GM11168 (cell line): ENCODE data around the gene SYNCRIP.
"Not testable (repeated sequence)": the region's sequence is repeated elsewhere in the genome, so short reads cannot be mapped to it uniquely, and the experiment has no call there.

ENCODE experiments used
- in situ Hi-C: fragments of 300-500 bp; cut with MboI; formaldehyde crosslinking; loops from one replicate; pipeline ENCODE4 v1.12.0; 2022; ENCODE audit warnings: low sequenced_read_pairs; ENCODE audit not compliant: unreplicated experiment

The SYNCRIP gene

GRCh38 chr6:85610182-85610895 lies 32.3 kb downstream of the SYNCRIP start:
- in situ Hi-C loops: no loop called here

- in situ Hi-C loops: no loop called here
Observed at GRCh38 chr6:85602100-85602499, 40.6 kb downstream of the SYNCRIP start.

DNA sequence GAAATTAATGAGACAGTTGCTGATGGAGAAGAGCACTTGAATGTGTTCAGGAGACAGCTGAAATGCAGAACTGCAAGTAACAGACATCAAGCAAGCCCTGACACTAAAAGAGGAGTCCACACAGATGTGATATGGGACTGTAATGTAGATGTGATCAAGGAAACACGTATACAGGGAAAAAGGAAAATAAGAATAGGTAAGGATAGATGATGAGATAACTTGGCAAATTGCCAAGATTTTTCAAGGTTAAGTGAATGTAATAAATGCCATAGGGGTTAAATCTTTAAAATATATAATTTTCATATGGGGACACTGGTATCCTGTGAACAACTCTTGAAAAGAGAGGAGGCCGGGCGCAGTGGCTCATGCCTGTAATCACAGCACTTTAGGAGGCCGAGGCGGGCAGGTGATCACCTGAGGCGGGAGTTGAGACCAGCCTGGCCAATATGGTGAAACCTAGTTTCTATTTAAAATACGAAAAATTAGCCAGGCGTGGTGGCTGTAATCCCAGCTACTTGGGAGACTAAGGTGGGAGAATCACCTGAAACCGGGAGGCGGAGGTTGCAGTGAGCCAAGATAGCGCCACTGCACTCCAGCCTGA lies 41.9 kb downstream of the SYNCRIP start:
- in situ Hi-C loops: no loop called here

DNA sequence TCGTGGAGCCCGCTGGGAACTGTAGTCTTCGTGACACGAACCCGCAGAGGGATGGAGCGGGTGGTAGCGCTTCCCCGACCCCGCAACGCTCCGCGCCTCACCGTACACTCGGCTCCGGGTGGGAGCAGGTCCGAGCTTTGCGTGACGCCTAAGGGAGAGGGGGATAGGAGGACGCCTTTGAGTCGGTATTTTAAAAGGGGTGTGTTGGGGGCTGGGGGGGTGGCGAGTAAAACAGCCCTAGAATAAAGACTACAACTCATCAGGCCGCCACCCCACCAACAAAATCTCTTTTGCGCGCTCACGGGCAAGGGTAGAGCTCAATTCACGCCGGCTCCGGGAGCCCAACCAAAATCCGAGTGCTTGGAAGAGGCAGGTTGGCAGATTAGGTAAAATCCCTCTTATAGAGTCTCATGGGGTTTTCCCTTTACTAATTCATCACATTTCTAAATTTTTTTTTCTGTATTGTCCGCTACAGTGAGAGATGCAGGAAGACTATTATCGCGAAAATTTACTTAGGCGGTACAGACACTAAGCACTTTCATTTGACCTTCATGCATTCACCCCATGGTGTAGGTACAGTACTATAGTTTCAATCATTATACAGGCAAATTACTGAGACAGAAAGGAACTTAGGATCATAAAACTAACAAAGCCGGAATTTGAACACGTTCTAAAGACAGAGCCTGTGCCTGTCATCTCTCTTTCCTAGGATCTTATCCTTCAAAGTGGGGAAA lies 48.3 kb downstream of the SYNCRIP start:
- in situ Hi-C loops: no loop called here

DNA sequence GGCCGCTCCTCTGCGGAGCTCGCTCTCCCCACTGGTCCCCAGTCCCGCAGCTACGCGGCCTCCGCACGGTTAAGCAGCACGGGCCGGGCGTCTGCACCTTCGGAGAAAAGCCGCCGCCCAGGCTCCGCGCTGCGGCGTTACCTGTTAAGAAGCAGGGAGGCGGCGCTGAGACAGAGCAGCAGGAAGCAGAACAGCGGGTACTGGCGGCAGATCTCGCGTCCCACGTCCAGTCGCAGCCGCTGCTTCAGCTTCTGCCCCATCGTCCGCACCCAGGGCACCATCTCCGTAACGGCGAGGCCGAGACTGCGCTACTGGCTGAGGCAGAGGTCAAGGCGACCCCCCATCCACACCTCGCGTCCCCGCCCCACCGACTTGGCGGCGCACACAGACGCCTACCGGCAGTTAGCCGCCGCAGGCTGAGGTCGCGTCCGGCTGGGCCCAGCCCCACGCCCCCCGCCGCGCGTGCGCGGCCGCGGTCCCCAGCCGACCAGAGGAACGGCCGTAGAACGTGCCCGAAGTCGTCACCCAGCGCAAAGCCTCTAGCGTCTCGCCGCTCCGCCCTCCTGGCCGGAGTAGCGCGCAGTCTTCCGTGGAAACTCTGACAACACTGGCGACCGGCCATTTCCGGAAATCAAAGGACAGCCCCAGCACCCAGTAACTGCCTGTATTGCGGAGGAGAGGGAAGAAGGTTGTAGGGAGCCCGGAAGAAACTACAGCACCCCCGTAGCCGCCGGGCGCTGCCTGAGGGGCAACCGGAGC lies 49.1 kb downstream of the SYNCRIP start, which contains the start of gene SNX14:
TSS of gene SNX14 (minus strand) at position 421 of the 759 bp plus-strand sequence. CDS start at position 281, 140 bp downstream.
- in situ Hi-C loops: no loop called here

DNA sequence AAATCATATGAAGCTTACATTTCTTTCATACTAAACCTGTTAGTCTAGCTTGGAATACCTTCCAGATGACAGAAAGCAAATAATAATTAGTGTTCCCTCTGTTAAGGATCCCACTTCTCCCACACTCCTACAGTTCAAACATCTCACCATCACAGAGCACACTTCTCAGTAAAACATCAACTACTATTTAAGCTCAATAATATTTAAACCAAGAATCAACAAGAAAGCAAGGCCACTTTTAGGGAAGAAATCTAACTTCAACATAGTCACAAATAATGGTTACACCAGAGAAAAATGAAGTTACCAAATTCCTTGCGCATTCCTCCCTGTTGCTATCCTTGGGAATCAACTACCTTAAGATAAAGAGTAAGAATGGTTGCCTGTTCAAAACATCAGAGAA lies 50.7 kb downstream of the SYNCRIP start:
- in situ Hi-C loops: no loop called here

GRCh38 chr6:85591207-85591606 lies 51.5 kb downstream of the SYNCRIP start:
- in situ Hi-C loops: no loop called here

- in situ Hi-C loops: no loop called here
Observed at GRCh38 chr6:85585741-85586140, 56.9 kb downstream of the SYNCRIP start.

DNA sequence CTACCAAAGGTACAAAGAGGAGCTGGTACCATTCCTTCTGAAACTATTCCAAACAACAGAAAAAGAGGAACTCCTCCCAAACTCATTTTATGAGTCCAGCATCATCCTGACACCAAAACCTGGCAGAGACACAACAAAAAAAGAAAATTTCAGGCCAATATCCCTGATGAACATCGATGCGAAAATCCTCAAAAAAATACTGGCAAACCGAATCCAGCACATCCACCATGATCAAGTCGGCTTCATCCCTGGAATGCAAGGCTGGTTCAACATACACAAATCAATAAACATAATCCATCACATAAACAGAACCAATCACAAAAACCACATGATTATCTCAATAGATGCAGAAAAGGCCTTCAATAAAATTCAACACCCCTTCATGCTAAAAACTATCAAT lies 59.9 kb downstream of the SYNCRIP start:
- in situ Hi-C loops: not testable (repeated sequence)

GRCh38 chr6:85581572-85581971 lies 61.1 kb downstream of the SYNCRIP start:
- in situ Hi-C loops: no loop called here

DNA sequence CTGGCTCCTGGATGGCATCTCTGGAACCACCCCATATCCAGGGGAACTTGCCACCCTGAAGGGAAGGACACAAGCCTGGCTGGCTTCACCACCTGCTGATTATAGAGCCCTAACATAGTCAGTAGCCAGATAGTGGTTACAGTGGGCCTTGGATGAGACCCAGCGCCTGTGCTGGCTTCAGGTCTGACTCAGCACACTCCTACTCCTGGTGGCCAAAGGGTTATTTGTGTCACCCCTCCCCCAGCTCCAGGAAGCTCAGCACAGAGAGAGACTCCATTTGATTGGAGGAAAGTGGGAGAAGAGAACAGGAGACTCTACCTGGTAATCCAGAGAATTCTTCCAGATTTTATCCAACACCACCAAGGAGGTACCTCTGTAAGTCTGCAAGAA lies 61.8 kb downstream of the SYNCRIP start:
- in situ Hi-C loops: no loop called here

DNA sequence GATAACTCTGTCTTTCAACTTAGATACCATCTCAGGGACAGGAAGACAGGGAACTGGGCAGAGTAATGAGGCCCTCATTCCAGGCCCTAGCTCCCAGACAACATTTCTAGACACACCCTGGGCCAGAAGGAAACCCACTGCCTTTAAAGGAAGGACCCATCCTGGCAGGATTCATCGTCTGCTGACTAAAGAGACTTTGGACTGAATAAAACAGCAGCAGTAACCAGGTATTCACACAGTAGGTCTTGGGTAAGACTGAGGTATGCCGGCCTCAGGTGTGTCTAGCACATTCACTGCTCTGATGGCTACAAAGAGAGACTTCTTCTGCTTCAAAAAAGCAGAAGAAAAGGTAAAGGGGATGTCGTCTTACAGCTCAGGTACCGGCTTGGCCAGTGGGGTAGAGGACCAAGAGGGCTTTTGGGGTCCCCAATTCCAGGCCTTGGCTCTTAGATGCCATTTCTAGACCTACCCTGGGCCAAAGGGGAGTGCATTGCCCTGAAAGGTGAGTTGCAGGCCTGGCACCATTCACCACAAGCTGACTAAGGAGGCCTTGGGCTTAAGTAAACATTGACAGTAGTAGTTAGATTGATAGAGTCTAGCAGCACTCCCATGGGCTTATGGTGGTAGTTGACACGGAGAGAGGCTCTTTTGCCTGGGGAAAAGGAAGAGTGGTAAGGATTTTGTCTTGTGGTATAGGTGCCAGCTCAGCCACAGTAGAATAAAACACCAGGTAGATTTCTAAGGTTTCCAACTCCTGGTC lies 62.4 kb downstream of the SYNCRIP start:
- in situ Hi-C loops: no loop called here

DNA sequence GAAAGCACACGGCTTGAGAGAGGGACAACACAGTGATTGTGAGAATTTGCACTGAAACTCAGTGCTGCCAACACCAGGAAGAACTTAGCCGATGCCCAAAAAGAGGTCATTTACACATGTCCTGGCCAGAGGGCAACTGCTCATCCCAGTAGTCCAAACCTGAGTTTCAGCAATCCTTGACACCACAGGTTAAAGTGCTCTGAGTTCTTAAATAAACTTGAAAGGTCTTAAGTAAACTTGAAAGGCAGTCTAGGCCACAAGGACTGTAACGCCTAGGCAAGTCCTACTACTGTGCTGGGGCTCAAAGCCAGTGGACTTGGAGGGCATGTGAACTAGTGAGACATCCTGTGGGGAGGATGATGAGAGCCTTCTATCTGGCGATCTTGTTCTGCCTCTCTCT lies 63.1 kb downstream of the SYNCRIP start:
- in situ Hi-C loops: no loop called here

- in situ Hi-C loops: no loop called here
Observed at GRCh38 chr6:85576476-85576875, 66.2 kb downstream of the SYNCRIP start.

DNA sequence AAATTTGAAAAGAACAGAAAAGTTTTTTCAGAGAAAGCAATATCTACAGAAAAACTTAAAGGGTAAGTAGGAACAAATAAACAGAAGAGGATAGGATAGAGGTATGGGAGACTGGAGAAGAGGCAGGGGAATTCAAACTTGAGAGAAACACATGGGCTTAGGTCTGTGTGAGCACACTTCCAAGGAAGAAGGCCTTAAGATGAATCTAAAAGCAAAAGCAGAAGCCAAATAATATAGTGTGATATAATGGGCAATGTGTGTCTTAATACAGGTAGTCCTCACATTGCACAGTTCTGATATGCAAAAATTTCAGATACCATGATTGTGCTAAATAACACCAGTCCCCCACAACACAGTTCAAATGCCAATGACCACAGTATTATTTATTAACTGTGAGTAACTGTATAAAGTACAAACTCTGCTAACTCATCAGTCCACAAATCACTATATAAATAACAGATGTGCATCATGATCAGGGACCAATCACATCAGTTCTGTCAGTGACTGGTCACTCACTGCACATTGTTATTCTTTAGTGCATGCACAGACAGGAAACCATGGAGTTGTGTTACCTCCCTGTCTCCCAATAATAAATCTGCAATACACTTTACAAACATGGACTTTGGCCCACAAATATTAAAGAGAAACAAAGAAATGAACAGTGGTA lies 67.6 kb downstream of the SYNCRIP start:
- in situ Hi-C loops: no loop called here

DNA sequence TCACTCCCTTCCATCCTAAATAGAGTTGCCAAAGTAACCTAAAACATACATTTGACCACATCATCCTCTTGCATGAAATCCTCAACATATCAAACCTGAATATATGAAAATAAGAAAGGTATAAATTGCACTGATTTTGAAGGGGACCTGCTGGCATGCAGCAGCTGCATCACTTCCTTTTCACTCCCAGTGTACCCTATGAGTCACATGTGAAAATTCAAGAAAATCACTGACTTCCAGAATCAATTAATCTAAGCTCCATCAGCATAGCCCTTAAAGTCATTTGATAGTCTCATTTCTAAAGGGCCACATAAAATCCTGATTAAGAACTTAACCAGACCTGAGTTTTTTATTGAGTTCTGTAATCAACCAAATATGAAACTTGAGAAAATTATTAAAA lies 73.4 kb downstream of the SYNCRIP start:
- in situ Hi-C loops: no loop called here

DNA sequence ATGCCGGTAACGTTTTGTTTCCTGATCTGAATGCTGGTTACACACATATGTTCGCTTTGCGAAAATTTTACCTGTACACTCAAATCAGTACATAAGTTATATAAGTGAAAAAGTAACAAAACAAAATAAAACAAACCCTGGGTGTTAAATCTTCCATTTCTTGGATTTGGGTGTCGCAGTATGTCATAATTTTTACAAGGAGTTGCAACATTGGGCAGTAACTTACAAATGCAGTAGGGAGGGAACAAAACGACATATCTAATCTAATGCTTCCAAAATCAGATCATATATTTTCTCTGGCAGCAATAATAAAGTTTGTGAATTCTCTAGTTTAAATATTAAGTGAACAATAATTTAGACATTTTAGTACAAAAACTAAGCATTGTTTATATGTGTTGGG lies 74.3 kb downstream of the SYNCRIP start:
- in situ Hi-C loops: no loop called here

- in situ Hi-C loops: no loop called here
Observed at GRCh38 chr6:85565736-85566135, 77.0 kb downstream of the SYNCRIP start.

DNA sequence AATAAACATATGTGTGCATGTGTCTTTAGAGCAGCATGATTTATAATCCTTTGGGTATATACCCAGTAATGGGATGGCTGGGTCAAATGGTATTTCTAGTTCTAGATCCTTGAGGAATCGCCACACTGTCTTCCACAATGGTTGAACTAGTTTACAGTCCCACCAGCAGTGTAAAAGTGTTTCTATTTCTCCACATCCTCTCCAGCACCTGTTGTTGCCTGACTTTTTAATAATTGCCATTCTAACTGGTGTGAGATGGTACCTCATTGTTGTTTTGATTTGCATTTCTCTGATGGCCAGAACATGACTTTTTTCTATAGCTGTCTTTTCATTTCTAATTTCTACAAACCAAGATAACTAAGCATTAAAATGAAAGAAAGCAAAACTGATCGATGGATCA lies 78.5 kb downstream of the SYNCRIP start:
- in situ Hi-C loops: not testable (repeated sequence)
